ES-I3 (cell line): Measurements from ENCODE around the gene UACA.

Source experiments
- H3K36me3 ChIP-seq: 2 replicates; pipeline ENCODE4 v1.6.1; 2013; ENCODE audit warnings: mild to moderate bottlenecking, low read length, control low read depth, moderate library complexity; ENCODE audit not compliant: insufficient read depth
- H3K4me1 ChIP-seq: 2 replicates; pipeline ENCODE4 v1.6.1; 2013; ENCODE audit warnings: mild to moderate bottlenecking, control low read depth, low read length; ENCODE audit not compliant: insufficient read depth
- H3K9ac ChIP-seq: 2 replicates; pipeline ENCODE4 v1.6.1; 2013; ENCODE audit warnings: low read depth, mild to moderate bottlenecking, low read length, moderate library complexity
- H3K9me3 ChIP-seq: 2 replicates; pipeline ENCODE4 v1.6.1; 2013; ENCODE audit warnings: mild to moderate bottlenecking, low read length, moderate library complexity; ENCODE audit not compliant: control insufficient read depth, insufficient read depth

The UACA gene

GRCh38 chr15:70615435-70616310 is 147.7 kb downstream of the UACA start:
- Histone ChIP-seq H3K9me3 (no peaks in the 10 kb centered on the region), H3K36me3 (no peaks in the 10 kb centered on the region), H3K9ac (no peak overlapping the region), H3K4me1 (peaks cover 10% of the 10 kb centered on the region)

- peaks cover 10% of the 10 kb centered on the region for H3K4me1 ChIP-seq
- no peaks in the 10 kb centered on the region for H3K36me3 ChIP-seq
- H3K9me3 ChIP-seq = no peaks in the 10 kb centered on the region
- H3K9ac ChIP-seq = no peak overlapping the region
These were observed 149.1 kb downstream of the UACA start for GRCh38 chr15:70614221-70614620.

- no peak overlapping the region for H3K9ac ChIP-seq
- no peaks in the 10 kb centered on the region for H3K9me3 ChIP-seq
- H3K4me1 ChIP-seq = peaks cover 10% of the 10 kb centered on the region
- H3K36me3 ChIP-seq = no peaks in the 10 kb centered on the region
These were observed 150.1 kb downstream of the UACA start for GRCh38 chr15:70613271-70613670.

GRCh38 chr15:70611286-70611685 is 152.1 kb downstream of the UACA start:
- no peaks in the 10 kb centered on the region for H3K36me3 ChIP-seq
- no peaks in the 10 kb centered on the region for H3K9me3 ChIP-seq
- peaks cover 10% of the 10 kb centered on the region for H3K4me1 ChIP-seq
- H3K9ac ChIP-seq = no peak overlapping the region

GRCh38 chr15:70610541-70610940 is 152.8 kb downstream of the UACA start:
- Histone ChIP-seq H3K9ac (no peak overlapping the region), H3K36me3 (no peaks in the 10 kb centered on the region), H3K4me1 (peaks cover 7% of the 10 kb centered on the region), H3K9me3 (no peaks in the 10 kb centered on the region)

GRCh38 chr15:70609889-70610288 is 153.5 kb downstream of the UACA start:
- Histone ChIP-seq H3K4me1 (peaks cover 6% of the 10 kb centered on the region), H3K9me3 (no peaks in the 10 kb centered on the region), H3K36me3 (no peaks in the 10 kb centered on the region), H3K9ac (no peak overlapping the region)

GRCh38 chr15:70608144-70608543 is 155.2 kb downstream of the UACA start:
- peaks cover 7% of the 10 kb centered on the region for H3K4me1 ChIP-seq
- H3K9ac ChIP-seq = no peak overlapping the region
- H3K36me3 ChIP-seq = no peaks in the 10 kb centered on the region
- no peaks in the 10 kb centered on the region for H3K9me3 ChIP-seq

- no peak overlapping the region for H3K9ac ChIP-seq
- H3K9me3 ChIP-seq = no peaks in the 10 kb centered on the region
- H3K36me3 ChIP-seq = no peaks in the 10 kb centered on the region
- peaks cover 7% of the 10 kb centered on the region for H3K4me1 ChIP-seq
These were observed 157.6 kb downstream of the UACA start for GRCh38 chr15:70605606-70606410.

- Histone ChIP-seq H3K36me3 (no peaks in the 10 kb centered on the region), H3K9ac (no peak overlapping the region), H3K4me1 (peaks cover 7% of the 10 kb centered on the region), H3K9me3 (peaks cover 4% of the 10 kb centered on the region; the same call in 1 of the 2 replicates)
These were observed 158.6 kb downstream of the UACA start for GRCh38 chr15:70604666-70605315.
